AG09319 (cell line): ENCODE results near the gene CYB5D1.
"Not testable (repeated sequence)": the region's sequence is repeated elsewhere in the genome, so short reads cannot be mapped to it uniquely, and the experiment has no call there.

Experiments
- DNase-seq: peaks from one replicate; pipeline ENCODE4 v3.0.0-alpha.2; 2010; ENCODE audit warnings: low read depth; ENCODE audit errors: extremely low read depth
- TF ChIP-seq, protein P1 (sequence below): IDR thresholded peaks from 2 replicates; pipeline ENCODE4 v1.5.1; 2011; ENCODE audit warnings: low read depth, mild to moderate bottlenecking, inconsistent platforms, low read length, moderate library complexity

The CYB5D1 gene, protein sequence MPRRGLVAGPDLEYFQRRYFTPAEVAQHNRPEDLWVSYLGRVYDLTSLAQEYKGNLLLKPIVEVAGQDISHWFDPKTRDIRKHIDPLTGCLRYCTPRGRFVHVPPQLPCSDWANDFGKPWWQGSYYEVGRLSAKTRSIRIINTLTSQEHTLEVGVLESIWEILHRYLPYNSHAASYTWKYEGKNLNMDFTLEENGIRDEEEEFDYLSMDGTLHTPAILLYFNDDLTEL

DNA sequence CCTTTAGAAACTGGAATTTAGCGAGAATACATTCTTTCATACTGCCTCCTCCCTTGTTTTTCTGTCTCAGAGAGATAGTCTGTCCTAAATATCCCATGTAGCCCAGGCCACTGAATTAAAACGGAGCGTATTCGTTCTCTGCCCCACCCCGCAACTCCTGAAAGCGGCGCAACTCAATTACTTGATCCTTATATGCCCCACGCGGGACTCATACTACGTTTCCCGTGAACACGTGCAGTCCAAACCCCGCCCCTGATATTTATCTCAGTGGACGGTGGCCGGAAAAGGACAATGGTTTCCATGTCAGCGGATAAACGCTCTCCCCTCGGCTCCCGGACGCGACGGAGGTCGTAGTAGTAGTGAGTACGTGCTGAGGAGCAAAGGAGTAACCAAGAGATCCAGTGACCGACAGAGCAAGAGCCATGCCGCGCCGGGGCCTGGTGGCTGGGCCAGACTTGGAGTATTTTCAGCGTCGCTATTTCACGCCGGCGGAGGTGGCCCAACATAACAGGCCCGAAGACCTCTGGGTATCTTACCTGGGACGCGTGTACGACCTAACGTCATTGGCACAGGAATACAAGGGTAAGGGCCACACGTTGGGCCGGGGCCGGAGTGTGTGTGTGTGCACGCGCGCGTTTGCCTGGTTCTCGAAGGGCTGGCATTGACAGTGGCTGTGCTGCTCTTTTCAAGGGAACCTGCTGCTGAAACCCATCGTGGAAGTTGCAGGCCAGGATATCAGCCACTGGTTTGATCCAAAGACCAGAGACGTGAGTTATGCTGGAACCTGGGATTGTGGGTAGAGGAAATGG lies at the start of gene CYB5D1:
Gene CYB5D1 (plus strand): TSS at position 291 of the 809 bp plus-strand sequence. CDS start 132 bp downstream, at position 423.
- DNase-seq: peak; percentile 82

DNA sequence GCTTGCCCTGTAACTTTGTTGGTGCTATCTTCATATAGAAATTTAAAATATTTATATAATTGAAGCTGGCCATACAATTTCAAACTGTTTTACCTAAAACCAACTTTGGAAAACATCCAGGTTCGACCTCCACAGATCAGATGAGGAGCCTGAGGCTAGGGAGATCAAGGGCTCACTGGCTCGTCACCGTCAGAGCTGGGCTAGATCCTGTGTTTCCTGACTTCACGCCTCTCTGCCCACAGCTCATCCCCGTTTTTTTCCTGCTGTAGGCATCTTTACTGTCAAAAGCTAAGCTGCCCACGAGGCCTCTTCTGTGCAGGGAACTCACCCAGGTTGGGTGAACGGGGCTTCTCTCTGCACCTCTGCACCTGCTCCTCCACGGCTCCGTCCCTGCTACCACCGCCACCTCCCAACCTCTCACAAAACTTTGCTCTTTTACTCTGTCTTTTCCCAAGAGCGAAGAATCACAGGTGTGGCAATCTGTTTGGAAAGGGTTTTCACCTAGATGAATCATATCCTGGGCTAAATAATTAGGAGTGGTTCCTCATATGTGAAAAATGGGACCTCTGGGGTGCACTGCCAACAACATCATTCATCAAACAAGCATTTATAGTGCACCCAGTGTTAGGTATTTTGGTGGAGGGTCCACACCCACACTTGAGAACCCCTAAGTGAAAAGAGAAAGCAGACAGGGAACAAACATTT lies 48.6 kb upstream of the CYB5D1 start:
- no peak for DNase-seq
- TF ChIP-seq, protein P1, sequence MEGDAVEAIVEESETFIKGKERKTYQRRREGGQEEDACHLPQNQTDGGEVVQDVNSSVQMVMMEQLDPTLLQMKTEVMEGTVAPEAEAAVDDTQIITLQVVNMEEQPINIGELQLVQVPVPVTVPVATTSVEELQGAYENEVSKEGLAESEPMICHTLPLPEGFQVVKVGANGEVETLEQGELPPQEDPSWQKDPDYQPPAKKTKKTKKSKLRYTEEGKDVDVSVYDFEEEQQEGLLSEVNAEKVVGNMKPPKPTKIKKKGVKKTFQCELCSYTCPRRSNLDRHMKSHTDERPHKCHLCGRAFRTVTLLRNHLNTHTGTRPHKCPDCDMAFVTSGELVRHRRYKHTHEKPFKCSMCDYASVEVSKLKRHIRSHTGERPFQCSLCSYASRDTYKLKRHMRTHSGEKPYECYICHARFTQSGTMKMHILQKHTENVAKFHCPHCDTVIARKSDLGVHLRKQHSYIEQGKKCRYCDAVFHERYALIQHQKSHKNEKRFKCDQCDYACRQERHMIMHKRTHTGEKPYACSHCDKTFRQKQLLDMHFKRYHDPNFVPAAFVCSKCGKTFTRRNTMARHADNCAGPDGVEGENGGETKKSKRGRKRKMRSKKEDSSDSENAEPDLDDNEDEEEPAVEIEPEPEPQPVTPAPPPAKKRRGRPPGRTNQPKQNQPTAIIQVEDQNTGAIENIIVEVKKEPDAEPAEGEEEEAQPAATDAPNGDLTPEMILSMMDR: no peak

More for the DNA sequence above, at the start of gene CYB5D1:
- TF ChIP-seq, protein P1: no peak

DNA sequence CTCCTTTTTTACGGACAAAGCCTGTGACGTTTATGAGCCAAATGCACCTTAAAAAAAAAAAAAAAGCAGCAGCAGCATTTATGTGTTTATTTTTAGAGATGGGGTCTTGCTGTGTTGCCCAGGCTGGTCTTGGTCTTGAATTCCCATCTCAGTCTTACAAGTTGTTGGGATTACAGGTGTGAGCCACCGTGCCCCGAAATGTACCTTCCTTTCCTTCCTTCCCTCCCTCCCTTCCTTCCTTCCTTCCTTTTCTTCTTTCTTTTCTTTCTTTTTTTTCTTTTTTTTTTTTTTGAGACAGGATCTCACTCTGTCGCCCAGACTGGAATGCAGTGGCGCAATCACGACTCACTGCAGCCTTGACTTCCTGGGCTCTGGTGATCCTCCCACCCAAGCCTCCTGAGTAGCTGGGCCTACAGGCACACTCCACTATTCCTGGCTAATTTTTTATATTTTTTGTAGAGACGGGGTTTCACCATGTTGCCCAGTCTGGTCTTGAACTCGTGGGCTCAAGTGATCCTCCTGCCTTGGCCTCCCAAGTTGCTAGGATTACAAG lies 47.9 kb upstream of the CYB5D1 start:
- DNase-seq: not testable (repeated sequence)

DNA sequence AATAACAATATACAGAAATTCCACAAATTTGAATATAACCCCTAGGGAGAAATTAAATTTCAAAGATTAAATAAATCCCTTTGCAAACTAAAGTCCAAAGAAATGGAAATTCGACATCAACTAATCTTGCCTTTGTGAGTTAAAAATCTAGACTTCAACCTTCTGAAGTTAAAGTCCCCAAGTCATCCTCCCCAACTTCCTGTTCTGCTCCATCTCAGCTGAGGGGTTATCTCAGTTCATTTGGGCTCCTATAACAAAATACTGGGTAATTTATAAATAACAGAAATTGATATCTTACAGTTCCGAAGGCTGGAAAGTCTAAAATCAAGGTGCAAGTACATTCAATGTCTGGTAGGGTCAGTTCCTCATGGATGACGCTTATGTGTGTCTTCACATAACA lies 46.6 kb upstream of the CYB5D1 start:
- DNase-seq: no peak
- TF ChIP-seq, protein P1: no peak

DNA sequence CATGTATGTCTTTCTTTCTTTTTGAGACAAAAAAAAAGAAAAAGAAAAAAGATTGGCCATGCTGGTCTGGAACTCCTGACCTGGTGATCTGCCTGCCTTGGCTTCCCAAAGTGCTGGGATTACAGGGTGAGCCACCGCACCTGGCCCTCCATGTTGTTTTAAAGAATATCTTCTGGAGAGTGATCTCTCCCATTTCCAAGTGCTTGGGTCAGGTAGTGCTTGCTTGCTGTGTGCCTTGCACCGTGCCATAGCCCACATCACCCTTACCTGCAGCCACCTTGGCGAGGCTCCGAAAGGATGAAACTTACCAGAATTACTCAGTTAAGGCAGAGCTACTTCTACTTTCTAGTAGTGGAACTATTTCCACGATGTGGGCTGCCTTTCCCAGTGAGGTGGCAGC lies 42.8 kb upstream of the CYB5D1 start:
- TF ChIP-seq, protein P1: no peak
- no peak for DNase-seq

DNA sequence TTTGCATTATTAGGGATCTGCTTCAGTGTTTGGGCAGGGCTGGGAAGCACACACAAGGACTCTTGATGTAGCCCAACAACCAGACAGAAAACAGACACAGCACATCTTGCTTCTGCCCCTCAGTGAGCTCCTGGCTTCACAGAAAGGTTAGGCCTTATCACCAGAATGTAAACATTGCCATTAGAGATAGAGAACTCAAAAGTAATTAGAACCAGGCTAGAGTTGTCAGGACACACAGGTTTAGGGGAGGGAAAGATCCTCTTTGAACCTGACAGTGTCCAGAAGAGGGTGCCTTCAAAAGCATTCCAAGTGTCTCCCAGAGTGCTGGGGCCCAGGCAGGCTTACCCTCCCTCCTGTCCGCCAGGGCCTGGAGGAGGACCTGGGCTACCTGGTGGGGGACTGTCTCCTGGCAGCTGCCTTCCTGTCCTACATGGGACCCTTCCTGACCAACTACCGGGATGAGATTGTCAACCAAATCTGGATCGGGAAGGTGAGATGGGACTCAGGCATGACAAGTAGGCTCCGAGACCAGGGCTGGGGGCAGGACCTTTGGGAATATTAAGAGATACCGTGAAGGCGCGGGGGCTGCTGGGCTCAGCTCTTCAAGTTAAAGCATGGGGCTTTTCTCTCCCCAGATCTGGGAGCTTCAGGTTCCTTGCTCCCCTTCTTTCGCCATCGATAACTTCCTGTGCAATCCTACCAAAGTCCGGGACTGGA lies 40.7 kb upstream of the CYB5D1 start:
- no peak for DNase-seq
- TF ChIP-seq, protein P1: no peak

DNA sequence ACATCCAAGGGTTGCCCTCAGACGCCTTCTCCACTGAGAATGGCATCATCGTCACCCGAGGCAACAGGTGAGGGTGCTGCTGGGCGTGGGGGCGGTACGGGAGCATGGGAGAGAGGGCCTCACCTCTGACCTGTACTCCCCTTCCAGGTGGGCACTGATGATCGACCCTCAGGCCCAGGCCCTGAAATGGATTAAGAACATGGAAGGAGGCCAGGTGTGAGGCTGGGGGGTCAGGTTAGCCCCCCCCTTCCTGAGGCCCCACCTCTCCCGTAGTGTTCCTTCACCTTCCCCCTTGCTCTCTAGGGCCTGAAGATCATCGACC lies 40.2 kb upstream of the CYB5D1 start:
- TF ChIP-seq, protein P1: no peak
- no peak for DNase-seq
